ENCODE results near the gene DHX9.

The DHX9 gene

DNA sequence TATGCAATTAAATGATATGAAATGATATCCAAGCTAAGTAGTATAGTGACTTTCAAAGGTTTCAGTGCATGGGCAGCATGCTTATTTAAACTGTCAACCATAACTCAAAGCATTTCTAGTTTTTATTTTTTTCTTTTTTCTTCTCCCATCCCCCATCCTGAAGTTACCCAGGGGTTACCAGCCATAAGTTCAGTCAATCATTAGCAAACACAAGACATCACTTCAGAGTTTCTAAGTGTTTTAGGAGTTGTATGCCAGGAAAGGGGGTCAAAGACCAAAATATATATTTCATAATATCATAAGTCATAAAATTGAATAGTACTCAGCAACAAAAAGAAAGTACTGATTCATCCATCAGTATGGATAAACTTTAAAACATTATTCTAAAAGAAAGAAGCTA is 28.7 kb downstream of the DHX9 start:
- no peak overlapping the region for H3K4me3 ChIP-seq (ENCODE audit: low read length)
- TF ChIP-seq, protein P1, sequence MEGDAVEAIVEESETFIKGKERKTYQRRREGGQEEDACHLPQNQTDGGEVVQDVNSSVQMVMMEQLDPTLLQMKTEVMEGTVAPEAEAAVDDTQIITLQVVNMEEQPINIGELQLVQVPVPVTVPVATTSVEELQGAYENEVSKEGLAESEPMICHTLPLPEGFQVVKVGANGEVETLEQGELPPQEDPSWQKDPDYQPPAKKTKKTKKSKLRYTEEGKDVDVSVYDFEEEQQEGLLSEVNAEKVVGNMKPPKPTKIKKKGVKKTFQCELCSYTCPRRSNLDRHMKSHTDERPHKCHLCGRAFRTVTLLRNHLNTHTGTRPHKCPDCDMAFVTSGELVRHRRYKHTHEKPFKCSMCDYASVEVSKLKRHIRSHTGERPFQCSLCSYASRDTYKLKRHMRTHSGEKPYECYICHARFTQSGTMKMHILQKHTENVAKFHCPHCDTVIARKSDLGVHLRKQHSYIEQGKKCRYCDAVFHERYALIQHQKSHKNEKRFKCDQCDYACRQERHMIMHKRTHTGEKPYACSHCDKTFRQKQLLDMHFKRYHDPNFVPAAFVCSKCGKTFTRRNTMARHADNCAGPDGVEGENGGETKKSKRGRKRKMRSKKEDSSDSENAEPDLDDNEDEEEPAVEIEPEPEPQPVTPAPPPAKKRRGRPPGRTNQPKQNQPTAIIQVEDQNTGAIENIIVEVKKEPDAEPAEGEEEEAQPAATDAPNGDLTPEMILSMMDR (conservative IDR thresholded peaks at IDR 0.05; ENCODE audit: low read length) = no peak
- DNase-seq (ENCODE audit: low read depth) = no peak

DNA sequence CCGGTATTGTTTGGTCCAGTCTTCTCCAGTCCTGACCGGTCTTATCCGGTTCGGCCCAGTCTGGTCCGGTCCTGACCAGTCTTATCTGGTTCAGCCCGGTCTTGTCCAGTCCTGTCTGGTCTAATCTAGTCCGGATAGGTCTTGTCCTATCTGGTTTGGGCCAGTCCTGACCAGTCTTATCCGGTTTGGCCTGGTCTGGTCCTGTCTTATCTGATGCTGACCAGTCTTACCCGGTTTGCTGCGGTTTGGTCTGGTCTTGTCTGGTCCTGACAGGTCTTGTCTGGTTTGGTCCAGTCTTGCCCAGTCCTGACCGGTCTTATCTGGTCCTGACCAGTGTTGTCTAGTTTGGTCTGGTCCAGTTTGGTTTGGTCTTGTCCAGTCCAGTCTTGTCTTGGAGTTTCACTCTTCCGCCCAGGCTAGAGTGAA is 30.1 kb downstream of the DHX9 start:
- DNase-seq (ENCODE audit: low read depth) = no peak
- TF ChIP-seq, protein P1 (conservative IDR thresholded peaks at IDR 0.05; ENCODE audit: low read length) = no peak

DNA sequence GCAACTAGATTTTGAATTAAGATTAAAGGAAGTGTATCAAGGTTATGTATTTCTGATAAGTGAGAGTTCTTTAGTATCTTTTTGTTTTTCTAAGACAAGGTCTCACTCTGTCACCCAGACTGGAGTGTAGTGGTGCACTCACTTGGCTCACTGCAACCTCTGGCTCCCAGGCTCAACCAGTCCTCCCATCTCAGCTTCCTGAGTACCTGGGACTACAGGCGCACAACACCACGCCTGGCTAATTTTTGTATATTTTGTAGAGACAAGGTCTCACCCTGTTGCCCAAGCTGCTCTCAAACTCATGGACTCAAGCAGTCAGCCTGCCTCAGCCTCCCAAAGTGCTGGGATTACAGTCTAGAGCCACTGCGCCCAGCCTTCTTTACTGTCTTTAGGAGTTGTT is 33.7 kb downstream of the DHX9 start:
- TF ChIP-seq, protein P1 (conservative IDR thresholded peaks at IDR 0.05; ENCODE audit: low read length) = no peak
- H3K4me3 ChIP-seq (ENCODE audit: low read length) = no peak overlapping the region
- DNase-seq (ENCODE audit: low read depth) = no peak

More for the DNA sequence above, 30.1 kb downstream of the DHX9 start:
- no peak overlapping the region for H3K4me3 ChIP-seq (ENCODE audit: low read length)

DNA sequence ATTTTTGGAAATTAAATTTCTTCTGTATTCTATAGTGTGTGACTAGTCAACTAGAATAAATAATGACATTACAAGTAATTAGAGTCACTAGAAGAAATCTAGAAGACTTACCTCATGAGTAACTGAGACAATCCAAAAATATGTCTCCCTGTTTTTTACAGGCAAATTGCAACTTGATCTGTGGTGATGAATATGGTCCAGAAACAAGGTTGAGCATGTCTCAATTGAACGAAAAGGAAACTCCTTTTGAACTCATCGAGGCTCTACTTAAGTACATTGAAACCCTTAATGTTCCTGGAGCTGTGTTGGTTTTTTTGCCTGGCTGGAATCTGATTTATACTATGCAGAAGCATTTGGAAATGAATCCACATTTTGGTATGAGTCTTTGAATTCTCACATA is 36.7 kb downstream of the DHX9 start:
- no peak for DNase-seq (ENCODE audit: low read depth)
- no peak overlapping the region for H3K4me3 ChIP-seq (ENCODE audit: low read length)
- TF ChIP-seq, protein P1 (conservative IDR thresholded peaks at IDR 0.05; ENCODE audit: low read length) = no peak

DNA sequence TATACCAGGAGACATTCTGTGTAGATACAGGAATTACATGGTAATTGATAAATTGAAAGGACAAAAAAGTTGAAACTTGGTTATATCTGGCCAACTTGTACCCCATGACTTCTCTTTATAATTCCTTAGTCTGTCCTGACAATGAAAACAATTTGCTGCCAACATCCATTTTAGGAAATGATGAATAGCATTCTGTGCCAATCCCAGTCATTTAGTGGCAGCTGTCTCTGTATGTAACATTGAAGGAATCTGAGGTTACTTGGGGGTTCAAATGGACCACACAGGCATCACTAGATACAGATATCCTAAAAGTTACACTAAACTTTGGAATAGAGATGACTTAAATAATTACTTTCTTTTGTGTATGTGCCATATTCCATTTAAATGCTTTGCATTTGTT is 38.2 kb downstream of the DHX9 start:
- no peak overlapping the region for H3K4me3 ChIP-seq (ENCODE audit: low read length)
- TF ChIP-seq, protein P1 (conservative IDR thresholded peaks at IDR 0.05; ENCODE audit: low read length) = no peak

DNA sequence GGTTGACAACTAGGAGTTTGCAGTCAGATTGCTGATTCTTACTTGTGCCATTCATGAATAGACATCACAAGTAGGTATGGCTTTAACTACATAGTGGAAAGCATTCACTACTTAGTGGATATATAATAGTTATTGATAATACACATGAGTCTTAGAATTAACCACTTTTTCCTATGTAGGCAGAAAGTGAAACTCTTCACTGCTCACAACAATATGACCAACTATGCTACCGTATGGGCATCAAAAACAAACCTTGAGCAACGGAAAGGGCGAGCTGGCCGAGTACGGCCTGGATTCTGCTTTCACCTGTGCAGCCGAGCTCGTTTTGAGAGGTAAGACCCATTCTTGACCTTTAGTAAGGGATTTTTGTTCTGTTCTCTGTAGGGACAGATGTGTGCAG is 38.7 kb downstream of the DHX9 start:
- no peak overlapping the region for H3K4me3 ChIP-seq (ENCODE audit: low read length)
- TF ChIP-seq, protein P1 (conservative IDR thresholded peaks at IDR 0.05; ENCODE audit: low read length) = no peak
- DNase-seq (ENCODE audit: low read depth) = no peak

More for the DNA sequence above, 38.2 kb downstream of the DHX9 start:
- DNase-seq (ENCODE audit: low read depth) = no peak

DNA sequence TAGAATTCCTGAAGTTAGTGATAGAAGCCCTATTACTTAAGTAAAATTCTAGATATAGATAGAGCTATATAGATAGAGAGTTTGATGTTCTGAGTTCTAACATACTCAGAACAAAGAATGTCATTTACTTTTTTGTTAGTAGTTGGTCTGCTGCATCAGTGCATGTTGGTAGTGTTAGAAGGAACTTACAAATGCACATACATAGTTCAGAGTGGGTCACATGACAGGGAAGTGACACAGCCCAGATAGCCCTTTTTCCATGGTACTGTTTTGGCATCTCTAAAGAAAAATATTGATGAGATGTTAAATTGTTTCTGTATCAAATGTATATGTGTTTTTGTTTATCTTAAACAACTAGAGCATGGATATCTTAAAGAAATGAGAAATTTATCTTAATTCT is 45.7 kb downstream of the DHX9 start:
- TF ChIP-seq, protein P1 (conservative IDR thresholded peaks at IDR 0.05; ENCODE audit: low read length) = no peak
- DNase-seq (ENCODE audit: low read depth) = no peak
- no peak overlapping the region for H3K4me3 ChIP-seq (ENCODE audit: low read length)

Data from AG10803 (cell line).